ENCODE data around the gene RIPOR1. TPM values are rescaled to one million over a fixed set of nuclear protein-coding genes. Genes with fewer than 3 reads are reported as not detected.
A peak's percentile ranks its signal among the peaks of the same experiment; 100 is the strongest.

RIPOR1 gene
- total and polyA plus RNA-seq, 2 experiments from 2014 or later, result 7.6 to 22.4 TPM

GRCh38 chr16:67480833-67481560 is 47.6 kb upstream of the RIPOR1 start, which contains the start of gene ATP6V0D1:
ATP6V0D1 (minus strand) TSS chr16:67481157; CDS start chr16:67481086, 71 bp downstream.
- Mint-ChIP-seq H3K27ac (peak within 1 kb of the TSS; percentile 98), H3K4me3 (peak within 1 kb of the TSS; percentile 100), H3K36me3 (ENCODE audit: low read depth) (no peaks in the 10 kb centered on the region), H3K9me3 (no peaks in the 10 kb centered on the region), H3K27me3 (ENCODE audit: insufficient read depth, low read depth, poor library complexity) (peaks cover 23% of the 10 kb centered on the region), H3K4me1 (peaks cover 5% of the 10 kb centered on the region; the same call in 2 of the 3 replicates)
- Histone ChIP-seq H4K20me1 (replicated peaks; ENCODE audit: insufficient read depth) (peaks cover 7% of the 10 kb centered on the region), H2AFZ (peak within 1 kb of the TSS; percentile 99), H3K4me1 (ENCODE audit: insufficient read depth) (peaks cover 7% of the 10 kb centered on the region), H3K36me3 (ENCODE audit: insufficient read depth) (no peaks in the 10 kb centered on the region), H3K27me3 (ENCODE audit: insufficient read depth) (peaks cover 5% of the 10 kb centered on the region; the same call in 1 of the 2 replicates), H3K27ac (ENCODE audit: low read depth) (peak within 1 kb of the TSS; percentile 84; the same call in 1 of the 2 replicates), H3K4me2 (peak within 1 kb of the TSS; percentile 97), H3K9me2 (ENCODE audit: insufficient read depth) (no peaks in the 10 kb centered on the region), H3K4me3 (peak within 1 kb of the TSS; percentile 98), H3F3A (replicated peaks; ENCODE audit: low read depth) (0 out of 2 replicates have a peak, but pooled peaks cover 6% of the 10 kb centered on the region), H3K79me2 (replicated peaks; ENCODE audit: insufficient read depth) (peaks cover 37% of the 10 kb centered on the region)
- peak; percentile 99 for DNase-seq (ENCODE audit: low spot score)
- peak; percentile 94 for ATAC-seq
- TF ChIP-seq CTCF (conservative IDR thresholded peaks at IDR 0.05; ENCODE audit: low read depth in 2 of 2), result peak; percentile 64 to 86
- no peak for TF ChIP-seq ZNF114 (CRISPR knock-in tag; IDR thresholded peaks at IDR 0.05)
- TF ChIP-seq EZH2 (IDR thresholded peaks at IDR 0.05; ENCODE audit: low read depth, unreplicated experiment), result no peak
- TF ChIP-seq POLR2AphosphoS5 (IDR thresholded peaks at IDR 0.05; ENCODE audit: low read depth), result peak; percentile 60; the same call in 1 of the 2 replicates
- TF ChIP-seq, protein P1, sequence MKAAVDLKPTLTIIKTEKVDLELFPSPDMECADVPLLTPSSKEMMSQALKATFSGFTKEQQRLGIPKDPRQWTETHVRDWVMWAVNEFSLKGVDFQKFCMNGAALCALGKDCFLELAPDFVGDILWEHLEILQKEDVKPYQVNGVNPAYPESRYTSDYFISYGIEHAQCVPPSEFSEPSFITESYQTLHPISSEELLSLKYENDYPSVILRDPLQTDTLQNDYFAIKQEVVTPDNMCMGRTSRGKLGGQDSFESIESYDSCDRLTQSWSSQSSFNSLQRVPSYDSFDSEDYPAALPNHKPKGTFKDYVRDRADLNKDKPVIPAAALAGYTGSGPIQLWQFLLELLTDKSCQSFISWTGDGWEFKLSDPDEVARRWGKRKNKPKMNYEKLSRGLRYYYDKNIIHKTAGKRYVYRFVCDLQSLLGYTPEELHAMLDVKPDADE (IDR thresholded peaks at IDR 0.05), result peak; percentile 85
- TF ChIP-seq CREB1 (CRISPR knock-in tag; IDR thresholded peaks at IDR 0.05; ENCODE audit: low read depth), result peak; percentile 85

DNA sequence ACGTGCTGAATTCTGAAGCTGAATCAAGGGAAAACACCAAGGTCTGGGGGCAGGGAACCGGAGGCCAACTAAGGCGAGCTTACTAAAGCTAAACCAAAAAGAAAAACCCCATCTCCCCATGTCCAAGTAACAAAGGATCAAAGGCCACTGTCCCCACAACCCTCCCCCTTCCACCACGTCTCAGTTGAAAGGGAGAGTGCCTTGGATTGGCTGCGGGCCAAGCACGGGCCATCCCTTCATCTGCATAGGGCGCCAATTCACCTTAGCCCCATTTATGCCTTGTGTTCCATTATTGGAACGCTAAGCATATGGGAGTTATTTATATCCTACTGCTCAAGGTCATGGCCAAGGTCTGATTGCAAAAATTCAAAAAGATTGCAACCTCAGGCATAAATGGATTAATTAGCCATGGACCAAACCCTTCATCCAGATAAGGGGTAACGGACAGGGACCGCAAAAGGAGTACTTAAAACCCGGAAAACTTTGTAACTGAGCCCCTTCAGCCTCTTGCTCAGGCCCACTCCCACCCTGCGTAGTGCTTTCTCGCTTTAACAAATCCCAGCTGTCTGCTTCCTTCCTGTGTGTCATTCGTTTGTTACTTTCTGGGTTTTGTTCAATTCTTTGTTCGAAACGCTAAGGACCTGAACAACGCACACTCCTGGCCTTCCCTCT is 46.9 kb upstream of the RIPOR1 start:
- H3K27ac Mint-ChIP-seq, result peak overlapping the region; percentile 94
- peak; percentile 35 for ATAC-seq
- TF ChIP-seq POLR2AphosphoS5 (IDR thresholded peaks at IDR 0.05; ENCODE audit: low read depth) (no peak), CREB1 (CRISPR knock-in tag; IDR thresholded peaks at IDR 0.05; ENCODE audit: low read depth) (no peak), STAT1 (IDR thresholded peaks at IDR 0.05; ENCODE audit: unreplicated experiment) (no peak), REST (IDR thresholded peaks at IDR 0.05; ENCODE audit: unreplicated experiment) (no peak), ZNF331 (CRISPR knock-in tag; IDR thresholded peaks at IDR 0.05; ENCODE audit: low read depth) (no peak), CTCF (conservative IDR thresholded peaks at IDR 0.05; ENCODE audit: low read depth in 2 of 2) (no peak), NANOG (IDR thresholded peaks at IDR 0.05; ENCODE audit: borderline replicate concordance) (no peak), EZH2 (IDR thresholded peaks at IDR 0.05; ENCODE audit: low read depth, unreplicated experiment) (no peak)
- TF ChIP-seq, protein P1 (IDR thresholded peaks at IDR 0.05), result no peak

More for the DNA sequence above, 46.9 kb upstream of the RIPOR1 start:
- H4K20me1 ChIP-seq (replicated peaks; ENCODE audit: insufficient read depth), result peaks cover 7% of the 10 kb centered on the region
- peak; percentile 41 for DNase-seq (ENCODE audit: low spot score)
- no peaks in the 10 kb centered on the region for H3K9me3 Mint-ChIP-seq
- H3K4me2 ChIP-seq, result peak overlapping the region; percentile 80
- H3K27me3 ChIP-seq (ENCODE audit: insufficient read depth), result peaks cover 12% of the 10 kb centered on the region
- H3F3A ChIP-seq (replicated peaks; ENCODE audit: low read depth), result 0 out of 2 replicates have a peak, but pooled peaks cover 6% of the 10 kb centered on the region
- H3K27ac ChIP-seq (ENCODE audit: low read depth), result peak overlapping the region; percentile 84; the same call in 1 of the 2 replicates
- peak overlapping the region; percentile 100 for H3K4me3 Mint-ChIP-seq
- H3K4me3 ChIP-seq, result peak overlapping the region; percentile 57
- peak overlapping the region; percentile 99 for H2AFZ ChIP-seq
- H3K4me1 Mint-ChIP-seq, result peaks cover 5% of the 10 kb centered on the region; the same call in 2 of the 3 replicates
- no peaks in the 10 kb centered on the region for H3K36me3 Mint-ChIP-seq (ENCODE audit: low read depth)
- H3K4me1 ChIP-seq (ENCODE audit: insufficient read depth), result peaks cover 7% of the 10 kb centered on the region
- H3K27me3 Mint-ChIP-seq (ENCODE audit: insufficient read depth, low read depth, poor library complexity), result peaks cover 30% of the 10 kb centered on the region
- peaks cover 31% of the 10 kb centered on the region for H3K79me2 ChIP-seq (replicated peaks; ENCODE audit: insufficient read depth)
- H3K9me2 ChIP-seq (ENCODE audit: insufficient read depth), result no peaks in the 10 kb centered on the region
- H3K36me3 ChIP-seq (ENCODE audit: insufficient read depth), result no peaks in the 10 kb centered on the region

Measured in GM23338 (cell line).